Neural cell (in vitro differentiated cells): ENCODE results near the gene TUBD1. TPM values are rescaled to one million over a fixed set of nuclear protein-coding genes. Genes with fewer than 3 reads are reported as not detected.
"Not testable (repeated sequence)": the region's sequence is repeated elsewhere in the genome, so short reads cannot be mapped to it uniquely, and the experiment has no call there.

ENCODE experiments used
- H2AFZ ChIP-seq: fragments of 200-600, 300-800 bp; sonication (generic), shearing (Covaris generic); 2 replicates; pipeline ENCODE4 v1.6.0; 2014; ENCODE audit warnings: low read depth, mild to moderate bottlenecking, antibody characterized with exemption, low read length, moderate library complexity
- H3F3A ChIP-seq: fragments of 200-600 bp; shearing (Covaris generic); 2 replicates; pipeline ENCODE4 v1.6.1; 2016; ENCODE audit warnings: mild to moderate bottlenecking, moderate library complexity, mixed read lengths, antibody characterized with exemption, low read length; ENCODE audit not compliant: insufficient read depth, poor library complexity, severe bottlenecking
- H3K27ac ChIP-seq: fragments of 200-600, 300-800 bp; sonication (generic), shearing (Covaris generic); 2 replicates; pipeline ENCODE4 v1.5.1; 2014; ENCODE audit warnings: mild to moderate bottlenecking, low read length, moderate library complexity
- H3K27me3 ChIP-seq: fragments of 300-800, 200-600 bp; sonication (generic), shearing (Covaris generic); 2 replicates; pipeline ENCODE4 v1.6.0; 2014; ENCODE audit warnings: mild to moderate bottlenecking, low read depth, low read length, moderate library complexity; ENCODE audit not compliant: insufficient read depth
- H3K36me3 ChIP-seq: fragments of 300-800, 200-600 bp; sonication (generic), shearing (Covaris generic); 2 replicates; pipeline ENCODE4 v1.5.1; 2014; ENCODE audit warnings: mild to moderate bottlenecking, antibody characterized with exemption, low read length, moderate library complexity; ENCODE audit not compliant: insufficient read depth
- H3K4me2 ChIP-seq: fragments of 300-800, 200-600 bp; sonication (generic), shearing (Covaris generic); 2 replicates; pipeline ENCODE4 v1.6.0; 2014; ENCODE audit warnings: mild to moderate bottlenecking, low read length
- H3K4me3 ChIP-seq: fragments of 300-800, 200-600 bp; sonication (generic), shearing (Covaris generic); 2 replicates; pipeline ENCODE4 v1.5.1; 2014; ENCODE audit warnings: mild to moderate bottlenecking, low read length, moderate library complexity
- H3K79me2 ChIP-seq: fragments of 200-600 bp; shearing (Covaris generic); replicated peaks from 2 replicates; pipeline ENCODE4 v1.6.0; 2014; ENCODE audit warnings: mild to moderate bottlenecking, low read length, moderate library complexity; ENCODE audit not compliant: insufficient read depth
- H3K9ac ChIP-seq: fragments of 300-800, 200-600 bp; sonication (generic), shearing (Covaris generic); 2 replicates; pipeline ENCODE4 v1.6.1; 2016; ENCODE audit warnings: mild to moderate bottlenecking, low read length, mixed read lengths
- H3K9me2 ChIP-seq: fragments of 200-600 bp; shearing (Covaris generic); 2 replicates; pipeline ENCODE4 v1.6.1; 2016; ENCODE audit warnings: mild to moderate bottlenecking, low read length, mixed read lengths; ENCODE audit not compliant: insufficient read depth
- H3K9me3 ChIP-seq: fragments of 200-600, 300-800 bp; sonication (generic), shearing (Covaris generic); 2 replicates; pipeline ENCODE4 v1.6.1; 2016; ENCODE audit warnings: mild to moderate bottlenecking, mixed run types, low read length, moderate library complexity, mixed read lengths
- H4K20me1 ChIP-seq: fragments of 200-600 bp; shearing (Covaris generic); 2 replicates; pipeline ENCODE4 v1.6.1; 2016; ENCODE audit warnings: mild to moderate bottlenecking, mixed run types; ENCODE audit not compliant: insufficient read depth
- EP300 ChIP-seq: fragments of 450-650 bp; conservative IDR thresholded peaks from 2 replicates; pipeline ENCODE4 v1.6.1; 2014; ENCODE audit warnings: antibody characterized with exemption, mild to moderate bottlenecking, moderate library complexity; ENCODE audit not compliant: poor library complexity, severe bottlenecking
- EZH2 ChIP-seq: fragments of 200-600, 300-800 bp; shearing (Covaris generic), sonication (generic); IDR thresholded peaks from 2 replicates; pipeline ENCODE4 v1.6.1; 2014; ENCODE audit warnings: antibody characterized with exemption, low read length, borderline replicate concordance, mild to moderate bottlenecking; ENCODE audit not compliant: insufficient read depth, poor library complexity, severe bottlenecking
- MXI1 ChIP-seq: fragments of 450-650 bp; conservative IDR thresholded peaks from 2 replicates; pipeline ENCODE4 v1.6.1; 2014; ENCODE audit warnings: antibody characterized with exemption, mild to moderate bottlenecking; ENCODE audit not compliant: poor library complexity, severe bottlenecking
- POLR2AphosphoS5 ChIP-seq: IDR thresholded peaks from 2 replicates; pipeline ENCODE4 v1.6.1; 2012
- RAD21 ChIP-seq: fragments of 450-650 bp; conservative IDR thresholded peaks from 2 replicates; pipeline ENCODE4 v1.6.1; 2014; ENCODE audit warnings: antibody characterized with exemption, mild to moderate bottlenecking, moderate library complexity
- SMC3 ChIP-seq: fragments of 450-650 bp; conservative IDR thresholded peaks from 2 replicates; pipeline ENCODE4 v1.6.1; 2014; ENCODE audit warnings: antibody characterized with exemption, mild to moderate bottlenecking, moderate library complexity; ENCODE audit not compliant: poor library complexity
- TAF1 ChIP-seq: IDR thresholded peaks from 2 replicates; pipeline ENCODE4 v1.6.1; 2012; ENCODE audit warnings: low read depth
- polyA plus RNA-seq: library from polyadenylated mRNA; depleted of rRNA; stranded (reverse); fragments of >200 nt; gene quantifications from 2 replicates; pipeline ENCODE4 v1.2.3, GENCODE V29; 2014
- TF ChIP-seq, protein P1 (sequence below): IDR thresholded peaks from 2 replicates; pipeline ENCODE4 v1.6.1; 2012; ENCODE audit warnings: borderline replicate concordance
- TF ChIP-seq, protein P2 (sequence below): fragments of 450-650 bp; IDR thresholded peaks from 2 replicates; pipeline ENCODE4 v1.5.1; 2014; ENCODE audit warnings: antibody characterized with exemption, mild to moderate bottlenecking, moderate library complexity; ENCODE audit not compliant: poor library complexity, severe bottlenecking

Gene TUBD1
- polyA plus RNA-seq, 1 donor from 2014 or later = 12.3 TPM

DNA sequence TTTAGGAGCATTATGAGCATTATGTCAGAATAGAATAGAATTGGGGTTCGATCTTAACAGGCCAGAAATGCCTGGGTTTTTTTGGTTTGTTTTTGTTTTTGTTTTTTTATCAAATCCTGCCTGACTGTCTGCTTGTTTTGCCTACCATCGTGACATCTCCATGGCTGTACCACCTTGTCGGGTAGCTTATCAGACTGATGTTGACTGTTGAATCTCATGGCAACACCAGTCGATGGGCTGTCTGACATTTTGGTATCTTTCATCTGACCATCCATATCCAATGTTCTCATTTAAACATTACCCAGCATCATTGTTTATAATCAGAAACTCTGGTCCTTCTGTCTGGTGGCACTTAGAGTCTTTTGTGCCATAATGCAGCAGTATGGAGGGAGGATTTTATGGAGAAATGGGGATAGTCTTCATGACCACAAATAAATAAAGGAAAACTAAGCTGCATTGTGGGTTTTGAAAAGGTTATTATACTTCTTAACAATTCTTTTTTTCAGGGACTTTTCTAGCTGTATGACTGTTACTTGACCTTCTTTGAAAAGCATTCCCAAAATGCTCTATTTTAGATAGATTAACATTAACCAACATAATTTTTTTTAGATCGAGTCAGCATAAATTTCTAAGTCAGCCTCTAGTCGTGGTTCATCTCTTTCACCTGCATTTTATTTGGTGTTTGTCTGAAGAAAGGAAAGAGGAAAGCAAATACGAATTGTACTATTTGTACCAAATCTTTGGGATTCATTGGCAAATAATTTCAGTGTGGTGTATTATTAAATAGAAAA, 51.5 kb downstream of the TUBD1 start:
- not testable (repeated sequence) for H3K9me3 ChIP-seq, H3K27ac ChIP-seq, H3K79me2 ChIP-seq, H3K9me2 ChIP-seq, H3K27me3 ChIP-seq, H3K36me3 ChIP-seq, H3K9ac ChIP-seq, H3F3A ChIP-seq, H2AFZ ChIP-seq, H4K20me1 ChIP-seq, H3K4me3 ChIP-seq, H3K4me2 ChIP-seq

DNA sequence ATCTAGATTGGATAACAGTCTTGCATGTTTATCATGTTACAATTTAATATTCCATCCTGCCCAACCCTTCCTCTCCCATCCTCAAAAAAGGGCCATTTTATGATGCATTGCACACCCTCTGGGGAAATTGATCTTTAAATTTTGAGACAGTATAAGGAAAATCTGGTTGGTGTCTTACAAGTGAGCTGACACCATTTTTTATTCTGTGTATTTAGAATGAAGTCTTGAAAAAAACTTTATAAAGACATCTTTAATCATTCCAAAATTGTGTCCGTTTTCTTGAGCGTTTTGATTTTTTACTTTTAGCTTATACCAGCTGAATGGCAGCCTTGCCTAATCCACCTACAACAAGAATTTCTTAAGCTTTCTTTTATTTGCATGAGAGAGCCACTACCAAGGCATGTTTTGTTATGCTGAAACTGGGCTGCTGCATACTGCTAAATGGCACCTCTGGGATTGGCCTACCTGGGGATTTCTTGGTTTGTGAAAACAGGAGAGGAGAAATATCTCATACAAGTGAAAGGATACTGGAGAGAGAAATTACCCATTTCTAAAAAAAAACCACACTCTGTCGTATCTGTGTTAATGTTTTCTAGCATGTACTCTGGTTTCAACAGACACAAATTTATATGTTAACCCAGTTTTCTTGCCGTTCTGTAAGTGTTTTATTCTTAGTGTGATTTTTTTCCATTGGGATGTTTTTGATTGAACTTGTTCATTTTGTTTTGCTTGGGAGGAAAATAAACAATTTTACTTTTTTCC, 52.2 kb downstream of the TUBD1 start:
- Histone ChIP-seq H3K27ac (no peak overlapping the region), H3F3A (no peaks in the 10 kb centered on the region), H3K4me2 (no peak overlapping the region), H3K36me3 (no peaks in the 10 kb centered on the region), H3K27me3 (no peaks in the 10 kb centered on the region), H3K9ac (no peak overlapping the region), H3K9me2 (no peaks in the 10 kb centered on the region), H3K79me2 (no peaks in the 10 kb centered on the region), H4K20me1 (no peaks in the 10 kb centered on the region), H3K4me3 (no peak overlapping the region), H2AFZ (no peak overlapping the region), H3K9me3 (no peaks in the 10 kb centered on the region)
- TF ChIP-seq RAD21 = no peak
- no peak for TF ChIP-seq MXI1
- TF ChIP-seq SMC3 = no peak
- no peak for TF ChIP-seq EP300
- TF ChIP-seq EZH2 = no peak
- TF ChIP-seq, protein P1, sequence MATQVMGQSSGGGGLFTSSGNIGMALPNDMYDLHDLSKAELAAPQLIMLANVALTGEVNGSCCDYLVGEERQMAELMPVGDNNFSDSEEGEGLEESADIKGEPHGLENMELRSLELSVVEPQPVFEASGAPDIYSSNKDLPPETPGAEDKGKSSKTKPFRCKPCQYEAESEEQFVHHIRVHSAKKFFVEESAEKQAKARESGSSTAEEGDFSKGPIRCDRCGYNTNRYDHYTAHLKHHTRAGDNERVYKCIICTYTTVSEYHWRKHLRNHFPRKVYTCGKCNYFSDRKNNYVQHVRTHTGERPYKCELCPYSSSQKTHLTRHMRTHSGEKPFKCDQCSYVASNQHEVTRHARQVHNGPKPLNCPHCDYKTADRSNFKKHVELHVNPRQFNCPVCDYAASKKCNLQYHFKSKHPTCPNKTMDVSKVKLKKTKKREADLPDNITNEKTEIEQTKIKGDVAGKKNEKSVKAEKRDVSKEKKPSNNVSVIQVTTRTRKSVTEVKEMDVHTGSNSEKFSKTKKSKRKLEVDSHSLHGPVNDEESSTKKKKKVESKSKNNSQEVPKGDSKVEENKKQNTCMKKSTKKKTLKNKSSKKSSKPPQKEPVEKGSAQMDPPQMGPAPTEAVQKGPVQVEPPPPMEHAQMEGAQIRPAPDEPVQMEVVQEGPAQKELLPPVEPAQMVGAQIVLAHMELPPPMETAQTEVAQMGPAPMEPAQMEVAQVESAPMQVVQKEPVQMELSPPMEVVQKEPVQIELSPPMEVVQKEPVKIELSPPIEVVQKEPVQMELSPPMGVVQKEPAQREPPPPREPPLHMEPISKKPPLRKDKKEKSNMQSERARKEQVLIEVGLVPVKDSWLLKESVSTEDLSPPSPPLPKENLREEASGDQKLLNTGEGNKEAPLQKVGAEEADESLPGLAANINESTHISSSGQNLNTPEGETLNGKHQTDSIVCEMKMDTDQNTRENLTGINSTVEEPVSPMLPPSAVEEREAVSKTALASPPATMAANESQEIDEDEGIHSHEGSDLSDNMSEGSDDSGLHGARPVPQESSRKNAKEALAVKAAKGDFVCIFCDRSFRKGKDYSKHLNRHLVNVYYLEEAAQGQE = no peak
- TF ChIP-seq, protein P2, sequence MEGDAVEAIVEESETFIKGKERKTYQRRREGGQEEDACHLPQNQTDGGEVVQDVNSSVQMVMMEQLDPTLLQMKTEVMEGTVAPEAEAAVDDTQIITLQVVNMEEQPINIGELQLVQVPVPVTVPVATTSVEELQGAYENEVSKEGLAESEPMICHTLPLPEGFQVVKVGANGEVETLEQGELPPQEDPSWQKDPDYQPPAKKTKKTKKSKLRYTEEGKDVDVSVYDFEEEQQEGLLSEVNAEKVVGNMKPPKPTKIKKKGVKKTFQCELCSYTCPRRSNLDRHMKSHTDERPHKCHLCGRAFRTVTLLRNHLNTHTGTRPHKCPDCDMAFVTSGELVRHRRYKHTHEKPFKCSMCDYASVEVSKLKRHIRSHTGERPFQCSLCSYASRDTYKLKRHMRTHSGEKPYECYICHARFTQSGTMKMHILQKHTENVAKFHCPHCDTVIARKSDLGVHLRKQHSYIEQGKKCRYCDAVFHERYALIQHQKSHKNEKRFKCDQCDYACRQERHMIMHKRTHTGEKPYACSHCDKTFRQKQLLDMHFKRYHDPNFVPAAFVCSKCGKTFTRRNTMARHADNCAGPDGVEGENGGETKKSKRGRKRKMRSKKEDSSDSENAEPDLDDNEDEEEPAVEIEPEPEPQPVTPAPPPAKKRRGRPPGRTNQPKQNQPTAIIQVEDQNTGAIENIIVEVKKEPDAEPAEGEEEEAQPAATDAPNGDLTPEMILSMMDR = no peak
- TF ChIP-seq POLR2AphosphoS5 = no peak
- TF ChIP-seq TAF1 = no peak
